WTC11 (cell line): ENCODE results near the gene DAB1. TPM values are rescaled to one million over a fixed set of nuclear protein-coding genes. Genes with fewer than 3 reads are reported as not detected.

Experiments used
- ATAC-seq: fragments of 200-7000 bp; cut with Tn5 transposase; 2 replicates; pipeline ENCODE4 v1.10.0; 2021; ENCODE audit warnings: mild to moderate bottlenecking, moderate library complexity
- CTCF ChIA-PET: fragments of 300-600 bp; sonication (Branson Sonifier 250); formaldehyde crosslinking; loops from one replicate; lab custom pipeline; 2021; ENCODE audit warnings: antibody characterized with exemption; lab: Charles Lee
- POLR2A ChIA-PET: fragments of 350-600 bp; sonication (Branson Sonifier 250); formaldehyde crosslinking; loops from one replicate; lab custom pipeline; 2021; ENCODE audit warnings: antibody characterized with exemption; lab: Charles Lee
- DNase-seq: peaks from one replicate; pipeline ENCODE4 v3.0.0; 2021; ENCODE audit warnings: low spot score
- H3K27ac Mint-ChIP-seq: 2 replicates; pipeline ENCODE4 v1.8.0; 2021; ENCODE audit warnings: mixed read lengths
- H3K27me3 Mint-ChIP-seq: 2 replicates; pipeline ENCODE4 v1.8.0; 2021; ENCODE audit warnings: low read depth, mild to moderate bottlenecking, moderate library complexity, mixed read lengths
- H3K36me3 Mint-ChIP-seq: 2 replicates; pipeline ENCODE4 v1.8.0; 2021; ENCODE audit warnings: mixed read lengths
- H3K4me1 Mint-ChIP-seq: 2 replicates; pipeline ENCODE4 v1.8.0; 2022; ENCODE audit warnings: mixed read lengths
- H3K4me3 Mint-ChIP-seq: 2 replicates; pipeline ENCODE4 v1.8.0; 2021; ENCODE audit warnings: mild to moderate bottlenecking, moderate library complexity, mixed read lengths
- H3K9me3 Mint-ChIP-seq: 2 replicates; pipeline ENCODE4 v1.8.0; 2021; ENCODE audit warnings: mixed read lengths
- AR ChIP-seq: fragments of 250-450 bp; sonication (Bioruptor Pico); IDR thresholded peaks from 2 replicates; pipeline ENCODE4 v1.9.0; 2021; ENCODE audit warnings: mild to moderate bottlenecking
- FOXJ3 ChIP-seq: sonication (generic); formaldehyde crosslinking; IDR thresholded peaks from 2 replicates; pipeline ENCODE4 v1.9.0; 2021; ENCODE audit warnings: missing genetic modification reagents, mild to moderate bottlenecking, borderline replicate concordance
- GABPB1 ChIP-seq: sonication (generic); formaldehyde crosslinking; IDR thresholded peaks from 2 replicates; pipeline ENCODE4 v1.8.1; 2023; ENCODE audit warnings: mild to moderate bottlenecking, missing genetic modification reagents
- IRF2 ChIP-seq: sonication (generic); formaldehyde crosslinking; IDR thresholded peaks from 2 replicates; pipeline ENCODE4 v1.8.0; 2022; ENCODE audit warnings: low read depth, missing genetic modification reagents, borderline replicate concordance
- JUN ChIP-seq: sonication (generic); formaldehyde crosslinking; IDR thresholded peaks from 2 replicates; pipeline ENCODE4 v1.8.0; 2023; ENCODE audit warnings: mild to moderate bottlenecking, missing genetic modification reagents
- MXD4 ChIP-seq: fragments of 250-450 bp; sonication (Bioruptor Pico); IDR thresholded peaks from 2 replicates; pipeline ENCODE4 v1.8.0; 2021; ENCODE audit warnings: mild to moderate bottlenecking, moderate library complexity, borderline replicate concordance
- NFYB ChIP-seq: sonication (generic); formaldehyde crosslinking; conservative IDR thresholded peaks from 2 replicates; pipeline ENCODE4 v1.8.0; 2022; ENCODE audit warnings: low read depth, missing genetic modification reagents
- NR3C1 ChIP-seq: sonication (generic); formaldehyde crosslinking; conservative IDR thresholded peaks from 2 replicates; pipeline ENCODE4 v1.8.1; 2023; ENCODE audit warnings: low read depth, mild to moderate bottlenecking, missing genetic modification reagents
- SP1 ChIP-seq: sonication (generic); formaldehyde crosslinking; conservative IDR thresholded peaks from 2 replicates; pipeline ENCODE4 v1.8.1; 2022; ENCODE audit warnings: missing genetic modification reagents
- TEAD1 ChIP-seq: sonication (generic); formaldehyde crosslinking; IDR thresholded peaks from 2 replicates; pipeline ENCODE4 v1.8.0; 2022; ENCODE audit warnings: mild to moderate bottlenecking, missing genetic modification reagents
- TP53 ChIP-seq: sonication (generic); formaldehyde crosslinking; IDR thresholded peaks from 2 replicates; pipeline ENCODE4 v1.8.1; 2023; ENCODE audit warnings: mild to moderate bottlenecking, missing genetic modification reagents
- ZNF317 ChIP-seq: sonication (generic); formaldehyde crosslinking; IDR thresholded peaks from 2 replicates; pipeline ENCODE4 v1.8.1; 2023; ENCODE audit warnings: low read depth, mild to moderate bottlenecking, moderate library complexity, missing genetic modification reagents, borderline replicate concordance
- ZNF425 ChIP-seq: fragments of 250-450 bp; sonication (Bioruptor Pico); conservative IDR thresholded peaks from 2 replicates; pipeline ENCODE4 v1.9.0; 2021; ENCODE audit warnings: mild to moderate bottlenecking
- total RNA-seq: library from RNA; stranded (reverse); gene quantifications from 3 replicates; pipeline ENCODE4 v1.2.3, GENCODE V29; 2021
- TF ChIP-seq, protein P1 (sequence below): sonication (generic); formaldehyde crosslinking; IDR thresholded peaks from 2 replicates; pipeline ENCODE4 v1.8.1; 2023; ENCODE audit warnings: mild to moderate bottlenecking, missing genetic modification reagents
- TF ChIP-seq, protein P2 (sequence below): sonication (generic); formaldehyde crosslinking; IDR thresholded peaks from 2 replicates; pipeline ENCODE4 v1.8.1; 2023; ENCODE audit warnings: mild to moderate bottlenecking, moderate library complexity, missing genetic modification reagents
- TF ChIP-seq, protein P3 (sequence below): fragments of 250-450 bp; sonication (Bioruptor Pico); IDR thresholded peaks from 2 replicates; pipeline ENCODE4 v1.9.0; 2021; ENCODE audit warnings: moderate library complexity, mild to moderate bottlenecking, inconsistent platforms, borderline replicate concordance
- TF ChIP-seq, protein P4 (sequence below): sonication (generic); formaldehyde crosslinking; IDR thresholded peaks from 2 replicates; pipeline ENCODE4 v1.8.0; 2022; ENCODE audit warnings: mild to moderate bottlenecking, missing genetic modification reagents
- TF ChIP-seq, protein P5 (sequence below): sonication (generic); formaldehyde crosslinking; IDR thresholded peaks from 2 replicates; pipeline ENCODE4 v1.8.1; 2022; ENCODE audit warnings: low read depth, missing genetic modification reagents, borderline replicate concordance

The DAB1 gene
- total RNA-seq, 1 experiment from 2014 or later: 10.7 TPM

- TF ChIP-seq, protein P1, sequence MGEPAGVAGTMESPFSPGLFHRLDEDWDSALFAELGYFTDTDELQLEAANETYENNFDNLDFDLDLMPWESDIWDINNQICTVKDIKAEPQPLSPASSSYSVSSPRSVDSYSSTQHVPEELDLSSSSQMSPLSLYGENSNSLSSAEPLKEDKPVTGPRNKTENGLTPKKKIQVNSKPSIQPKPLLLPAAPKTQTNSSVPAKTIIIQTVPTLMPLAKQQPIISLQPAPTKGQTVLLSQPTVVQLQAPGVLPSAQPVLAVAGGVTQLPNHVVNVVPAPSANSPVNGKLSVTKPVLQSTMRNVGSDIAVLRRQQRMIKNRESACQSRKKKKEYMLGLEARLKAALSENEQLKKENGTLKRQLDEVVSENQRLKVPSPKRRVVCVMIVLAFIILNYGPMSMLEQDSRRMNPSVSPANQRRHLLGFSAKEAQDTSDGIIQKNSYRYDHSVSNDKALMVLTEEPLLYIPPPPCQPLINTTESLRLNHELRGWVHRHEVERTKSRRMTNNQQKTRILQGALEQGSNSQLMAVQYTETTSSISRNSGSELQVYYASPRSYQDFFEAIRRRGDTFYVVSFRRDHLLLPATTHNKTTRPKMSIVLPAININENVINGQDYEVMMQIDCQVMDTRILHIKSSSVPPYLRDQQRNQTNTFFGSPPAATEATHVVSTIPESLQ: no peak
- TF ChIP-seq NFYB (CRISPR knock-in tag): no peak
- no peak for TF ChIP-seq ZNF425 (CRISPR knock-in tag)
- TF ChIP-seq, protein P2, sequence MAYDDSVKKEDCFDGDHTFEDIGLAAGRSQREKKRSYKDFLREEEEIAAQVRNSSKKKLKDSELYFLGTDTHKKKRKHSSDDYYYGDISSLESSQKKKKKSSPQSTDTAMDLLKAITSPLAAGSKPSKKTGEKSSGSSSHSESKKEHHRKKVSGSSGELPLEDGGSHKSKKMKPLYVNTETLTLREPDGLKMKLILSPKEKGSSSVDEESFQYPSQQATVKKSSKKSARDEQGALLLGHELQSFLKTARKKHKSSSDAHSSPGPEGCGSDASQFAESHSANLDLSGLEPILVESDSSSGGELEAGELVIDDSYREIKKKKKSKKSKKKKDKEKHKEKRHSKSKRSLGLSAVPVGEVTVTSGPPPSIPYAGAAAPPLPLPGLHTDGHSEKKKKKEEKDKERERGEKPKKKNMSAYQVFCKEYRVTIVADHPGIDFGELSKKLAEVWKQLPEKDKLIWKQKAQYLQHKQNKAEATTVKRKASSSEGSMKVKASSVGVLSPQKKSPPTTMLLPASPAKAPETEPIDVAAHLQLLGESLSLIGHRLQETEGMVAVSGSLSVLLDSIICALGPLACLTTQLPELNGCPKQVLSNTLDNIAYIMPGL (CRISPR knock-in tag): no peak
- no peak for TF ChIP-seq TEAD1 (CRISPR knock-in tag)
- no peak for TF ChIP-seq GABPB1 (CRISPR knock-in tag)
- TF ChIP-seq, protein P3, sequence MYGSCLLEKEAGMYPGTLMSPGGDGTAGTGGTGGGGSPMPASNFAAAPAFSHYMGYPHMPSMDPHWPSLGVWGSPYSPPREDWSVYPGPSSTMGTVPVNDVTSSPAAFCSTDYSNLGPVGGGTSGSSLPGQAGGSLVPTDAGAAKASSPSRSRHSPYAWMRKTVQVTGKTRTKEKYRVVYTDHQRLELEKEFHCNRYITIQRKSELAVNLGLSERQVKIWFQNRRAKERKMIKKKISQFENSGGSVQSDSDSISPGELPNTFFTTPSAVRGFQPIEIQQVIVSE (CRISPR knock-in tag): no peak
- TF ChIP-seq JUN: no peak
- TF ChIP-seq MXD4 (CRISPR knock-in tag): no peak
- TF ChIP-seq AR (CRISPR knock-in tag): no peak
- TF ChIP-seq FOXJ3: no peak
Observed at GRCh38 chr1:57109247-57109646, 314.6 kb downstream of the DAB1 start (continued).

DNA sequence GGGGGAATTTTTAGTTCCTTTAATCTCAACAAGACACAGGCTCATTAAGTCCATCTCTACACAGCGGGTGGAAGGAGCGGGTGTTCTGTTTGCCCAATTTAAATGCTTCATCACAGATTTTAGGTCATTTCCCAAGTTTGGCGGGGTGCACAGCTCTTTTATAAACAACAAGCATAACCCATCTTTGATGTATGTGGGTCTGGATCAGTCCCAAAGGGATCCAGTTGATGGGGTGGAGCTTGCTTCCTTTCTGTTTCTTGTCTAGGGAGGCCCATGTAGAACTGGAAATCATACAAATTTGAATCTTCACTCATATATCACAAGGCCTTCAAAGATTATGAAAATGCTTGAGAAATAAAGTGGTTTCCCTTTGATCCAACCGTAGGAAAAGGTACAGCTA is 317.6 kb downstream of the DAB1 start:
- no peak overlapping the region for H3K27ac Mint-ChIP-seq
- no peaks in the 10 kb centered on the region for H3K27me3 Mint-ChIP-seq
- ATAC-seq: no peak
- H3K4me3 Mint-ChIP-seq: no peak overlapping the region
- POLR2A ChIA-PET: interaction anchor here (1.1 kb wide), 1 partner anchor 16 kb away, joined by 3 read pairs; no protein-coding TSS in a partner anchor
- no peak for DNase-seq
- no peaks in the 10 kb centered on the region for H3K9me3 Mint-ChIP-seq
- H3K4me1 Mint-ChIP-seq: peaks cover 46% of the 10 kb centered on the region
- no peaks in the 10 kb centered on the region for H3K36me3 Mint-ChIP-seq
- CTCF ChIA-PET: no interaction called here
- TF ChIP-seq, protein P4, sequence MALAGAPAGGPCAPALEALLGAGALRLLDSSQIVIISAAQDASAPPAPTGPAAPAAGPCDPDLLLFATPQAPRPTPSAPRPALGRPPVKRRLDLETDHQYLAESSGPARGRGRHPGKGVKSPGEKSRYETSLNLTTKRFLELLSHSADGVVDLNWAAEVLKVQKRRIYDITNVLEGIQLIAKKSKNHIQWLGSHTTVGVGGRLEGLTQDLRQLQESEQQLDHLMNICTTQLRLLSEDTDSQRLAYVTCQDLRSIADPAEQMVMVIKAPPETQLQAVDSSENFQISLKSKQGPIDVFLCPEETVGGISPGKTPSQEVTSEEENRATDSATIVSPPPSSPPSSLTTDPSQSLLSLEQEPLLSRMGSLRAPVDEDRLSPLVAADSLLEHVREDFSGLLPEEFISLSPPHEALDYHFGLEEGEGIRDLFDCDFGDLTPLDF (CRISPR knock-in tag): no peak
- TF ChIP-seq SP1 (CRISPR knock-in tag) (no peak), TEAD1 (CRISPR knock-in tag) (no peak), ZNF317 (CRISPR knock-in tag) (no peak), TP53 (CRISPR knock-in tag) (no peak), IRF2 (CRISPR knock-in tag) (no peak), AR (CRISPR knock-in tag) (no peak), NR3C1 (CRISPR knock-in tag) (no peak)
- TF ChIP-seq, protein P1: no peak
- TF ChIP-seq, protein P5, sequence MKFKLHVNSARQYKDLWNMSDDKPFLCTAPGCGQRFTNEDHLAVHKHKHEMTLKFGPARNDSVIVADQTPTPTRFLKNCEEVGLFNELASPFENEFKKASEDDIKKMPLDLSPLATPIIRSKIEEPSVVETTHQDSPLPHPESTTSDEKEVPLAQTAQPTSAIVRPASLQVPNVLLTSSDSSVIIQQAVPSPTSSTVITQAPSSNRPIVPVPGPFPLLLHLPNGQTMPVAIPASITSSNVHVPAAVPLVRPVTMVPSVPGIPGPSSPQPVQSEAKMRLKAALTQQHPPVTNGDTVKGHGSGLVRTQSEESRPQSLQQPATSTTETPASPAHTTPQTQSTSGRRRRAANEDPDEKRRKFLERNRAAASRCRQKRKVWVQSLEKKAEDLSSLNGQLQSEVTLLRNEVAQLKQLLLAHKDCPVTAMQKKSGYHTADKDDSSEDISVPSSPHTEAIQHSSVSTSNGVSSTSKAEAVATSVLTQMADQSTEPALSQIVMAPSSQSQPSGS (CRISPR knock-in tag): no peak
